ENCODE results near the gene KLF16.

DNA sequence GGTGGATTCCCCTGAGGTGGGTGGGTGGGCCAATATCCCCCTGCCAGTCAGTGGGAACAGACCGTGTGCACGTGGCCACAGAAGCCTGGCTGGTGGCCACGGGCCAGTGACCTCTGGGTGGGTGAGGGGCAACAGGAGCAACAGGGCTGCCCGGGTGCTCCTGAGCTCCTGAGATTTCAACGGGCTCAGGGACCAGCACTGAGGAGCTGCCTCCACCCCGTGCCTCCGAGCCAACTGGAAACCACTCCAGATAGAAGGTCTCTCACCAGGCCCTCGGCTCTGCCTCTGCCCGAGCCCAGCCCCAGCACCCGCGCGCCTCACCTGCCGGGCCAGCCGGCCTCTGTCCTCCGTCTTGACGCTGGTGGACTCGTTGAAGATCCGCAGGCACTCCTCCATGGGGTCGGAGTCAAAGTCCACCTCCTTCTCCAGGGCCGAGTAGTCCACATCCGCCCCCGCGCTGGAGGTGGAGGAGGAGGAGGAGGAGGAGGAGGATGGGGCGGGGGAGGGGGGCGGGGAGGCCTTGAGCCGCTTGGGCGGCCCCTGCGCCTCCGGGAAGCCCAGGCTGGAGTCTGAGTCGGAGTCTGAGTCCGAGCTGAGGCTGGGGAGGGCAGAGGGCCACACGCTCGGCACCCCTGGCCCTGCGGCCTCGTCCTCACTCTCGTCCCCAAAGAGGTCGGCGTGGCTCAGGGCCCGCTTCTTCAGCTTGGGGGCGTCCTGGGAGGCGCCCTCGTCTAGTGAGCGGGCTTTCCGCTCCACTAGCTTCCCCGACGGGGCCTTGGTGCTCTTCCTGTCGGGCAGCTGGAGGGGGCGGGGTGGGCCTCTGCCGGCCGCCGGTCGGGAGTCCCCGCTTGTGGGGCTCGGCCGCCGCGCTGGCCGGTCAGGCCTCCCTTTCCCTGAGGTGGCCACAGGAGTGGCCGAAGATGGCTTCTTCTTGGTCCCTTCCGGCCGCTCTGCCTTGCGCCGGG is 36.5 kb downstream of the KLF16 start:
- TF ChIP-seq EZH2 (IDR thresholded peaks at IDR 0.05; ENCODE audit: insufficient read depth, poor library complexity, severe bottlenecking) (no peak), EZH2phosphoT487 (IDR thresholded peaks at IDR 0.05; ENCODE audit: insufficient read depth, low read depth) (no peak)

Data from GM23248 (cell line).